ENCODE results near the gene XPO4. TPM values are rescaled to one million over a fixed set of nuclear protein-coding genes. Genes with fewer than 3 reads are reported as not detected.
"Not testable (repeated sequence)": the region's sequence is repeated elsewhere in the genome, so short reads cannot be mapped to it uniquely, and the experiment has no call there.

XPO4 gene
- polyA plus RNA-seq, 1 of the 3 experiments (the other 2 are of a cell fraction), result 4.2 TPM

- peaks cover 69% of the 10 kb centered on the region for H3K79me2 ChIP-seq (ENCODE audit: insufficient read depth)
- CTCF ChIA-PET, result interaction anchor here (0.5 to 1.9 kb wide), 12 partner anchors 19 to 375 kb away, joined by 3 to 7 read pairs (median 3); no protein-coding TSS in a partner anchor
Observed at GRCh38 chr13:20869540-20869939, 33.0 kb downstream of the XPO4 start.

DNA sequence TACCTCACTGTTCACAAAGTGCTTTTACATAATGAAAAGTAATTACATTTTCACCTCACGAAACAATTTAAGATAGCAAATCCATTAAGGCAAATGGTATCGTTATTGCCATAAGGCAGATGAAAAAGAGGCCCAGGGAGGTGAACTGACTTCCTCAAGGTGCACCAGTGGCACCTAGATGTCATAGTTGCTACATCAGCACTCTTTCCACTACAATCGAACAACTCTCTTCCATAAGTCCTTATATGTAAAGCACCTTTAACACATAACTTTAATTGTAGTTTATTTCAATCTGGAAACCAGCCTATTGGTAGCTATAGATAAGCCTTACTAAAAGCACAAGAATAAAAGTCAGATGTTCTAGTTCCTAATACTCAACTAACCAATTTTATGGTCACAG is 35.1 kb downstream of the XPO4 start:
- no peaks in the 10 kb centered on the region for H3K9me3 ChIP-seq
- TF ChIP-seq PBX3 (IDR thresholded peaks at IDR 0.05), result no peak
- TF ChIP-seq FOXJ3 (CRISPR knock-in tag; IDR thresholded peaks at IDR 0.05), result no peak
- TF ChIP-seq MEF2A (IDR thresholded peaks at IDR 0.05; ENCODE audit: borderline replicate concordance, low read depth), result no peak
- TF ChIP-seq YY1 (IDR thresholded peaks at IDR 0.05; ENCODE audit: low read depth), result no peak
- TF ChIP-seq NFIC (IDR thresholded peaks at IDR 0.05; ENCODE audit: borderline replicate concordance), result no peak
- TF ChIP-seq GATA2 (CRISPR knock-in tag; IDR thresholded peaks at IDR 0.05), result no peak
- no peak for TF ChIP-seq TAF1 (IDR thresholded peaks at IDR 0.05; ENCODE audit: borderline replicate concordance, low read depth, low read length)
- TF ChIP-seq RCOR1 (IDR thresholded peaks at IDR 0.05; ENCODE audit: low read length), result no peak
- no peak for TF ChIP-seq NRF1 (IDR thresholded peaks at IDR 0.05; ENCODE audit: low read depth, low read length)
- TF ChIP-seq USF2 (IDR thresholded peaks at IDR 0.05; ENCODE audit: borderline replicate concordance, low read depth, low read length), result no peak
- TF ChIP-seq CHD2 (IDR thresholded peaks at IDR 0.05; ENCODE audit: low read length, partially characterized antibody), result no peak
- no peak for TF ChIP-seq RAD21 (IDR thresholded peaks at IDR 0.05; ENCODE audit: low read length)
- TF ChIP-seq, protein P1, sequence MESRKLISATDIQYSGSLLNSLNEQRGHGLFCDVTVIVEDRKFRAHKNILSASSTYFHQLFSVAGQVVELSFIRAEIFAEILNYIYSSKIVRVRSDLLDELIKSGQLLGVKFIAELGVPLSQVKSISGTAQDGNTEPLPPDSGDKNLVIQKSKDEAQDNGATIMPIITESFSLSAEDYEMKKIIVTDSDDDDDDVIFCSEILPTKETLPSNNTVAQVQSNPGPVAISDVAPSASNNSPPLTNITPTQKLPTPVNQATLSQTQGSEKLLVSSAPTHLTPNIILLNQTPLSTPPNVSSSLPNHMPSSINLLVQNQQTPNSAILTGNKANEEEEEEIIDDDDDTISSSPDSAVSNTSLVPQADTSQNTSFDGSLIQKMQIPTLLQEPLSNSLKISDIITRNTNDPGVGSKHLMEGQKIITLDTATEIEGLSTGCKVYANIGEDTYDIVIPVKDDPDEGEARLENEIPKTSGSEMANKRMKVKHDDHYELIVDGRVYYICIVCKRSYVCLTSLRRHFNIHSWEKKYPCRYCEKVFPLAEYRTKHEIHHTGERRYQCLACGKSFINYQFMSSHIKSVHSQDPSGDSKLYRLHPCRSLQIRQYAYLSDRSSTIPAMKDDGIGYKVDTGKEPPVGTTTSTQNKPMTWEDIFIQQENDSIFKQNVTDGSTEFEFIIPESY (IDR thresholded peaks at IDR 0.05; ENCODE audit: borderline replicate concordance, low read depth), result no peak
- TF ChIP-seq EP300 (IDR thresholded peaks at IDR 0.05; ENCODE audit: borderline replicate concordance in 1 of 2, low read depth in 1 of 2, low read length in 1 of 2), result no peak
- H3K4me3 ChIP-seq (ENCODE audit: low read depth in 2 of 2, low read length in 1 of 2), result no peak overlapping the region
- no peak overlapping the region for H2AFZ ChIP-seq (ENCODE audit: low read depth)
- H4K20me1 ChIP-seq (ENCODE audit: insufficient read depth), result peaks cover 10% of the 10 kb centered on the region; the same call in 1 of the 2 replicates
- H3F3A ChIP-seq (replicated peaks; ENCODE audit: insufficient read depth), result peaks cover 5% of the 10 kb centered on the region
- WGBS (ENCODE audit: low lambda C conversion rate), result 87% methylated on average over 3 of the region's 3 CpGs
- no peaks in the 10 kb centered on the region for H3K27me3 ChIP-seq (ENCODE audit: insufficient read depth)
- POLR2A ChIA-PET, result no interaction called here
- H3K9me2 ChIP-seq, result no peaks in the 10 kb centered on the region
- no peak for DNase-seq
- H3K27ac ChIP-seq (ENCODE audit: low read depth in 2 of 2, low read length in 1 of 2), result no peak overlapping the region
- peaks cover 58% of the 10 kb centered on the region for H3K79me2 ChIP-seq (ENCODE audit: insufficient read depth)
- H3K36me3 ChIP-seq (replicated peaks in 1 of 2; ENCODE audit: control insufficient read depth in 1 of 2, insufficient read depth in 2 of 2, low read length in 1 of 2), result peaks cover 0 to 5% of the 10 kb centered on the region in 2 experiments
- H3K4me1 ChIP-seq (ENCODE audit: control insufficient read depth in 1 of 2, insufficient read depth in 2 of 2, low read depth in 1 of 2, low read length in 1 of 2), result peaks cover 0 to 7% of the 10 kb centered on the region in 2 experiments; a peak in 1 of 4 replicates
- H3K4me2 ChIP-seq, result no peak overlapping the region
- CTCF ChIA-PET, result interaction anchor here (1.6 kb wide), 1 partner anchor 154 kb away, joined by 3 read pairs; no protein-coding TSS in a partner anchor
- no peak overlapping the region for H3K9ac ChIP-seq

More at GRCh38 chr13:20869540-20869939, 33.0 kb downstream of the XPO4 start:
- Histone ChIP-seq H3K9me3 (no peaks in the 10 kb centered on the region), H3F3A (replicated peaks; ENCODE audit: insufficient read depth) (peaks cover 5% of the 10 kb centered on the region), H3K4me2 (no peak overlapping the region), H3K27me3 (ENCODE audit: insufficient read depth) (no peaks in the 10 kb centered on the region), H3K4me3 (ENCODE audit: low read depth in 2 of 2, low read length in 1 of 2) (no peak overlapping the region), H2AFZ (ENCODE audit: low read depth) (no peak overlapping the region), H3K4me1 (ENCODE audit: control insufficient read depth in 1 of 2, insufficient read depth in 2 of 2, low read depth in 1 of 2, low read length in 1 of 2) (peaks cover 0 to 22% of the 10 kb centered on the region in 2 experiments; a peak in 1 of 4 replicates), H3K36me3 (replicated peaks in 1 of 2; ENCODE audit: control insufficient read depth in 1 of 2, insufficient read depth in 2 of 2, low read length in 1 of 2) (no peaks in the 10 kb centered on the region), H3K9ac (no peak overlapping the region), H4K20me1 (ENCODE audit: insufficient read depth) (peaks cover 24% of the 10 kb centered on the region; the same call in 1 of the 2 replicates), H3K27ac (ENCODE audit: low read depth in 2 of 2, low read length in 1 of 2) (no peak overlapping the region), H3K9me2 (no peaks in the 10 kb centered on the region)
- peak; percentile 61 for TF ChIP-seq RAD21 (IDR thresholded peaks at IDR 0.05; ENCODE audit: low read length)
- no peak for TF ChIP-seq GATA2 (CRISPR knock-in tag; IDR thresholded peaks at IDR 0.05)
- TF ChIP-seq, protein P2, sequence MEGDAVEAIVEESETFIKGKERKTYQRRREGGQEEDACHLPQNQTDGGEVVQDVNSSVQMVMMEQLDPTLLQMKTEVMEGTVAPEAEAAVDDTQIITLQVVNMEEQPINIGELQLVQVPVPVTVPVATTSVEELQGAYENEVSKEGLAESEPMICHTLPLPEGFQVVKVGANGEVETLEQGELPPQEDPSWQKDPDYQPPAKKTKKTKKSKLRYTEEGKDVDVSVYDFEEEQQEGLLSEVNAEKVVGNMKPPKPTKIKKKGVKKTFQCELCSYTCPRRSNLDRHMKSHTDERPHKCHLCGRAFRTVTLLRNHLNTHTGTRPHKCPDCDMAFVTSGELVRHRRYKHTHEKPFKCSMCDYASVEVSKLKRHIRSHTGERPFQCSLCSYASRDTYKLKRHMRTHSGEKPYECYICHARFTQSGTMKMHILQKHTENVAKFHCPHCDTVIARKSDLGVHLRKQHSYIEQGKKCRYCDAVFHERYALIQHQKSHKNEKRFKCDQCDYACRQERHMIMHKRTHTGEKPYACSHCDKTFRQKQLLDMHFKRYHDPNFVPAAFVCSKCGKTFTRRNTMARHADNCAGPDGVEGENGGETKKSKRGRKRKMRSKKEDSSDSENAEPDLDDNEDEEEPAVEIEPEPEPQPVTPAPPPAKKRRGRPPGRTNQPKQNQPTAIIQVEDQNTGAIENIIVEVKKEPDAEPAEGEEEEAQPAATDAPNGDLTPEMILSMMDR (IDR thresholded peaks at IDR 0.05), result peak; percentile 57
- 84% methylated on average over 2 of the region's 2 CpGs for WGBS (ENCODE audit: low lambda C conversion rate)
- DNase-seq, result peak; percentile 6
- POLR2A ChIA-PET, result interaction anchor here (0.6 kb wide), 1 partner anchor 38 kb away, joined by 3 read pairs; no protein-coding TSS in a partner anchor

DNA sequence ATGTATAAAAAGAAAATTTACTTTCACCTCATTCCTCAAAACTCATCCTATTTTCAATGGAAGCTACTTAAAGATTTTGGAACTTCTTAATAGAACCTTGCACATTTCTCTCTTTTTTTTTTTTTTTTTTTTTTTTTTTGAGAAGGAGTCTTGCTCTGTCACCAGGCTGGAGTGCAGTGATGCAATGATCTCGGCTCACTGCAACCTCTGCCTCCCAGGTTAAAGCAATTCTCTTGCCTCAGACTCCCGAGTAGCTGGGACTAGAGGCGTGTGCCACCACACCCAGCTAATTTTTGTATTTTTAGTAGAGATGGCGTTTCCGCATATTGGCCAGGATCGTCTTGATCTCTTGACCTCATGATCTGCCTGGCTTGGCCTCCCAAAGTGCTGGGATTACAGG is 40.9 kb downstream of the XPO4 start:
- H3F3A ChIP-seq (replicated peaks; ENCODE audit: insufficient read depth); H3K9me3 ChIP-seq; H3K4me2 ChIP-seq; H3K27ac ChIP-seq (ENCODE audit: low read depth in 2 of 2, low read length in 1 of 2); POLR2A ChIA-PET; H3K4me3 ChIP-seq (ENCODE audit: low read depth in 2 of 2, low read length in 1 of 2); H3K27me3 ChIP-seq (ENCODE audit: insufficient read depth); DNase-seq; H4K20me1 ChIP-seq (ENCODE audit: insufficient read depth); H3K9me2 ChIP-seq; H3K4me1 ChIP-seq (ENCODE audit: control insufficient read depth in 1 of 2, insufficient read depth in 2 of 2, low read depth in 1 of 2, low read length in 1 of 2); H3K9ac ChIP-seq; H2AFZ ChIP-seq (ENCODE audit: low read depth): not testable (repeated sequence)
- Histone ChIP-seq H3K79me2 (ENCODE audit: insufficient read depth) (peaks cover 18% of the 10 kb centered on the region), H3K36me3 (replicated peaks in 1 of 2; ENCODE audit: control insufficient read depth in 1 of 2, insufficient read depth in 2 of 2, low read length in 1 of 2) (peaks cover 6 to 18% of the 10 kb centered on the region in 2 experiments)
- over 99% methylated on average over 6 of the region's 6 CpGs for WGBS (ENCODE audit: low lambda C conversion rate)
- CTCF ChIA-PET, result interaction anchor here (2.5 kb wide), 1 partner anchor 33 kb away, joined by 13 read pairs; no protein-coding TSS in a partner anchor
